ENCODE data around the gene PHC3.

The PHC3 gene

DNA sequence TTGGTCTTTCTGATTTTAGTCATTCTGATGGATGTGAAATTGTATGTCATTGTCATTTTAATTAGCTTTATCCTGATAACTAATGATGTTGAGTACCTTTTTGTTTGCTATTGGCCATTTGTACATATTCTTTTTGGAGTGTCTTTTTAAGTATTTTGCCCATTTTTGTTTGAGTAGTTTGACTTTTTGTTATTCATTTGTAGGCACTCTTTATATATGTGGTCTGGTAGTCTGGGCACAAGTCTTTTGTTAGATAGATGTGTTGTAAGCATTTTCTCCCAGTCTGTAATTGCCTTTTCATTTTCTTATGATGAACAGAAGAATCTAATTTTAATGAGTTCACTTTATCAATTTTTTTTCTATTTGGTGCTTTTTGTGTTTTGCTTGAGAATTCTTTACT is 129.1 kb downstream of the PHC3 start:
- in situ Hi-C loops (cut with MboI; ENCODE audit: low pct_unique_long_range_greater_than_20kb, low sequenced_read_pairs), result no loop called here
- no peak for DNase-seq

GRCh38 chr3:170050753-170051152 is 130.8 kb downstream of the PHC3 start:
- in situ Hi-C loops (cut with MboI; ENCODE audit: low pct_unique_long_range_greater_than_20kb, low sequenced_read_pairs), result no loop called here
- DNase-seq, result no peak

DNA sequence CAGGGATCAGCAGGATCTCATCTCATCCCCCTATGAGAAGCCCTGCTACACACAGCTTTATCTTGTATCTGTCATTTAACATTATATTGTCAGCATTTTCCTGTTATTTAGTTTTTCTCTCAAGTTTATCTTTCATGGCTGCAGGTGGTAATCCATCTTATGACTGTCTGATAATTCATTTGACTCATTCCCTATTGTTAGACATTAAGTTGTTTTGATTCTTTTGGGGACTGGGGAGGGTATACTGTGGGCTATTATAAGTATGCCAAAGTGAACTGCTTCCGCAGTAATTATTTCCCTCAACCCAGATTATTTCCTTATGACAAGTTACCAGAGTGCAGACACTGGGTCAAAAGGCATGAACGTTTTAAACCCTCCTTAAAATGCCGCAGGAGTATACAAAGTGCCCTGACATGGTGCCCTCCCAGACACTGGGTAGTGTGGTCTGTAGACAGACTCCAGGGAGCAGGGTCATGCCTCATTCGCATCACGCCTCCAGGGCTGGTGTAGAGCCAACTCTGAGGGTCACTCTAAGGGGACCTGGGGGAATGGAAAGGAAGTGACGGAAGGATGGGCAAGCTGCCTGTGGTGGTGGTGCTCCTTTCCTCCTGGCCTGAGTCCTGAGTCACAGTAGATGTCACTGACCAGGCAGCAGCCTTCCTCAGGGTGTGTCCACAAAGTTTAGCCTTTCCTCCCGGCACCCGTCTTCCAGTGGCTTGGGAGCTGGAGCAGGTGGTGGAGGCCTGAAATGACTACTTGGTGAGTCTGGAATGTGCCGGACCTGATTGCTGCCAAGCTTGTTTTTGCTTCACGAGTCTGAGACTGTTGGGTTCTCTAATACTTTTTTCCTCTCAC is 132.2 kb downstream of the PHC3 start:
- in situ Hi-C loops (cut with MboI; ENCODE audit: low pct_unique_long_range_greater_than_20kb, low sequenced_read_pairs), result no loop called here
- DNase-seq, result no peak

GRCh38 chr3:170047133-170047404 is 134.5 kb downstream of the PHC3 start:
- in situ Hi-C loops (cut with MboI; ENCODE audit: low pct_unique_long_range_greater_than_20kb, low sequenced_read_pairs), result no loop called here

DNA sequence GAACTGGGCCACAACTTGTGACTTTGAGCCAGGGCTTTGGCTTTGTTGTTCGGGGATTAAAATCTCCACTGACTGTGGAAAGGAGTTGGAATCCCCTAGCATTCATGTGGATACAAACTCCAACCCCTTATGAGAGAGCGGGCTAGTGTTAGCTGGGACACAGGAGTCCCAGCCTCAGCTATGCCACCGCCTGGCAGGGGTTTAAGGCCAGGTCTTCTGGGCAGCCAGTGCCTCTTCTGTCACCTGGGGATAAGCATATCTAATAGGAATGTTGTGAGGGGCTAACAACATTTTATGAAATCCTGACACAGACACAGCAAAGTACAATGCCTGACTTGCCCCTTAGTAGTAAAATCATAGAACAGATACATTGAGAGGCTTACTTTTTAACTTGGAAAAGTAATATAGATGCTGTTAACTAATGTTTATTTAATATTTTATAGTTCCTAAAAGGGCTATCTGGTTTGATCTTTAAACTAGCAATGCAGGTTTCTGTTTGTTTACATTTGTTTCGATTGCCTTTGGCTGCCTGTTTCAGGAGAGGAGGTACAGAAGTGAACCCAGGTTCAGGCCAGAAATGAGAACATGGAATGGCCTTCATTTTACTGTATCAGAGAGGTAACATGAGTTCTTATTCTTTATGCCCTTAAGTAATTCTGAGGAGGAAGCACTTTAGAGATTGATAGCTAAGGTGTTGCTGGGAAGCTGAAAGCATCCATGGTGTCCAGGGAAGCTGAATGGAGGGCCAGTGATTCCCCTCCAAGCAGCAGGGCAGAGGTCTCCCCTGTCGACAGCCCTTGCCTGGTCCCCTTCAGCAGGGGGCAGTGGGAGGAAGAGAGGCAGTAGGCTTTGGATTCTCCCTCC is 135.0 kb downstream of the PHC3 start:
- in situ Hi-C loops (cut with MboI; ENCODE audit: low pct_unique_long_range_greater_than_20kb, low sequenced_read_pairs), result no loop called here
- no peak for DNase-seq

More at GRCh38 chr3:170047133-170047404, 134.5 kb downstream of the PHC3 start:
- DNase-seq, result no peak

DNA sequence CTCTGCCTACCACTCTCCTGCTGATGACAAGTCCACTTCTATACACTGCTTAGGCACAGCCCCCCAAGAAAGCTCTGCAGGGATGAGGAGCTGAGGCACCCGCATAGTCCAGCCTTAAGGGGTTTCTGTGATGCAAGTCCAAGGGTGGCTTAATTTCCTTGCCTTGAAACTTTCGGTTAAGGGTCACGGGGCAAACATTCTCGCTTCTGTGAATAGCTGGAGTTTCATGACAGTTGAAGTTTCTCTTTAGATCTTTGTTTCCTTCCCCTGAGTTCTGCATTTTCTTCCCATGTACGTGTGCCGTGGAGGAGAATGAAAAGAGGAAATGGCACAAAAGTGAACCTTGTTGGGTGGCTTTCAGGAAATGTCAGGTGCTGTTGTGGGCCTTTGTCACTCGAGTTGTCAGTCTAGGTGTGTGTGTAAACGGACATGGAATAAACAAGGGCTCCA is 136.7 kb downstream of the PHC3 start:
- in situ Hi-C loops (cut with MboI; ENCODE audit: low pct_unique_long_range_greater_than_20kb, low sequenced_read_pairs), result no loop called here
- DNase-seq, result peak; percentile 77

DNA sequence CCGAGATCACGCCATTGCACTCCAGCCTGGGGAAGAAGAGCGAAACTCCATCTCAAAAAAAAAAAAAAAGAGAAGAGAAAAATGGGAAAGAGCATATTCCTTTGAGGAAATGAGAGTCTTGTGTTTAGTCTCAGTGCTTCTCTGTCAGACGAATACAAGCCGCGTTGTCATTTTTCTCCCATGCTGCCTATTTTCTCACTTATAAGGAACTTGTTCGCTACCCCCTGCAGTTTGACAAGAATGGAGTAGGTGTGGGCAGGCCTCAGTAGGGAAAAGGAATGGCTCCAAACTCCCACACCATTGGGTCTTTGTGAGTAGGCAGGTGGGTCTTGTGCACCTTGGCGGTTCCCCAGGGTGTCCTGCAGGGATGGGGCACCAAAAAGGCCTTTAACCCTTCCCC is 137.3 kb downstream of the PHC3 start:
- in situ Hi-C loops (cut with MboI; ENCODE audit: low pct_unique_long_range_greater_than_20kb, low sequenced_read_pairs), result no loop called here
- DNase-seq, result no peak

DNA sequence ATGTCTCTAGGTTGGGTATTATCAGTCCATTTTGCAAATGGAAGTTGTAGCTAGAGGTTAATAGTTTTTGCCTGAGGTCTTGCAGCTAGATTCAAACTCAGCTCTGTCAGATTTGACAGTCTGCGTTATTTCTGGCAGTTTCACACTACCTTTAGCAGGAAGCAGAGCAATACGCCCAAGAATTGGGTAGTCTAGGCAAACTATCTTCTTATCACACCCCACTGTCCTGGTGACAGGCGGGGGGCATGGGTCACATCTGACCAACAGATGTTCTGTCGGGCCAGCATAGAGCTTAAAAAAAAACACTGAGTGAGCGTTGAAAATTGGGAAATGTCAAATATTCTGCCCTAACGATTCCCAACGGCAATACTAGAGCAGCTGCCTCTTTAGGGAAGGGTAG is 138.0 kb downstream of the PHC3 start:
- DNase-seq, result no peak
- in situ Hi-C loops (cut with MboI; ENCODE audit: low pct_unique_long_range_greater_than_20kb, low sequenced_read_pairs), result no loop called here

DNA sequence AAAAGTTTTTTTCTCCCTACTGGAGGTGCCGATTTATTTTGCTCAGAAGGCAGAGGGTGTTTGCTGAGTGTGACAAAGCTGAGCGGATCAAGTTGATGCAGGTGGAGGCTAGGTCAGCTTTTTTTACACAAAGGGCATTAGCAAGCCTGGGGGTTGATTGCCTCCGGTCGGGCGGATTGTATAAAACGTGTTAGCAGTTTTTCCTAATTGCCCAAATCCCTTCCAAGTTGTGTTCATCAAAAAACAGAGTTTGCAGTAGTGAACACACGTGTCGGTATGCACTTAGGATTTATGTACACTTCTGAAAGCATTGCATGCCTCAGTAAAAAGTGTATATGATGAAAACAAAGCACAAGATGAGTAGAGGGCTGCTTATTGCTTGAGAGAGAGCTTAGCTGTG is 141.1 kb downstream of the PHC3 start:
- no peak for DNase-seq
- in situ Hi-C loops (cut with MboI; ENCODE audit: low pct_unique_long_range_greater_than_20kb, low sequenced_read_pairs), result no loop called here

GRCh38 chr3:170038434-170039110 is 143.0 kb downstream of the PHC3 start:
- peak; percentile 57 for DNase-seq
- in situ Hi-C loops (cut with MboI; ENCODE audit: low pct_unique_long_range_greater_than_20kb, low sequenced_read_pairs), result no loop called here

All from KBM-7 (cell line).